Measurements from ENCODE around the gene F2R.
"Not testable (repeated sequence)": the region's sequence is repeated elsewhere in the genome, so short reads cannot be mapped to it uniquely, and the experiment has no call there.

Gene F2R

GRCh38 chr5:76742583-76742982, 26.7 kb downstream of the F2R start:
- no peak for DNase-seq
- in situ Hi-C loops (cut with HindIII; ENCODE audit: low pct_ligation_motif_present, low pct_unique_long_range_greater_than_20kb, low sequenced_read_pairs) = no loop called here

DNA sequence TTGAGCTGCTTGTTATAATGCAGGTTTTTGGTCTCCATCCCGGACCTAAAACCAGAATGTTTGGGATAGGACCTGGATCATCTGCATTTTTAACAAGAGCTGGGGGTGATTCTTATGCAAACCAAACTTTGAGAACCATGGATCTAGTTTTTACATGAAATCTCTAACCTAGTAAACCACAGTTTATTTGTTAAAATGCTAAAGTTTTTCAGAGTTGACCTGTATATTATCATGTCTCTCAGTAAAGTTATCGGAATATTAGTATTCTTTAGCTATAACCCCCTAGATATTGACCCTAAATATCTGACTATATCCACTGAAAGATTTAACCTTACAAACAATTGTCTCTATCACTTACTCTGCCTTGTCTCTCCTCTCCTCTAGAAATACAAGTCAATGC, 28.7 kb downstream of the F2R start:
- in situ Hi-C loops (cut with HindIII; ENCODE audit: low pct_ligation_motif_present, low pct_unique_long_range_greater_than_20kb, low sequenced_read_pairs) = no loop called here
- DNase-seq = no peak

GRCh38 chr5:76745670-76746069, 29.7 kb downstream of the F2R start:
- in situ Hi-C loops (cut with HindIII; ENCODE audit: low pct_ligation_motif_present, low pct_unique_long_range_greater_than_20kb, low sequenced_read_pairs) = no loop called here
- DNase-seq = no peak

DNA sequence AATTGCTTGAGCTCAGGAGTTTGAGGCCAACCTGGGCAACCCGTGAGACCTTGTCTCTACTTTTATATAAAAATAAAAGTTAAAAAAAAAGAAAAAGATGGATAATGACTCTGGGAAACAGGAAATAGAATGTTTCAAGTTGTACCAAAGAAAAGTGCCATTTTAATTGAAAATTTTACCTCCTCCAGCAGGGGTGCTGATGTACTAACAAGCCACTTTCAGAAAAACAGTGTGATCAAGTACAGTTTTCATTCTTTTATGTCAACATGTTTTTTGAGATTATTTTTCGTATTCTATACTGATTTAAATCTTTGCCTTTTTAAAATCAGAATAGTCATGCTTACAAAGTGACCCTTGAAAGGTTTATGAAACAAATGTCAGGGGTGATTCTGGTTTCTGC, 30.8 kb downstream of the F2R start:
- in situ Hi-C loops (cut with HindIII; ENCODE audit: low pct_ligation_motif_present, low pct_unique_long_range_greater_than_20kb, low sequenced_read_pairs) = no loop called here
- DNase-seq = no peak

GRCh38 chr5:76747706-76748105, 31.8 kb downstream of the F2R start:
- DNase-seq = no peak
- in situ Hi-C loops (cut with HindIII; ENCODE audit: low pct_ligation_motif_present, low pct_unique_long_range_greater_than_20kb, low sequenced_read_pairs) = no loop called here

DNA sequence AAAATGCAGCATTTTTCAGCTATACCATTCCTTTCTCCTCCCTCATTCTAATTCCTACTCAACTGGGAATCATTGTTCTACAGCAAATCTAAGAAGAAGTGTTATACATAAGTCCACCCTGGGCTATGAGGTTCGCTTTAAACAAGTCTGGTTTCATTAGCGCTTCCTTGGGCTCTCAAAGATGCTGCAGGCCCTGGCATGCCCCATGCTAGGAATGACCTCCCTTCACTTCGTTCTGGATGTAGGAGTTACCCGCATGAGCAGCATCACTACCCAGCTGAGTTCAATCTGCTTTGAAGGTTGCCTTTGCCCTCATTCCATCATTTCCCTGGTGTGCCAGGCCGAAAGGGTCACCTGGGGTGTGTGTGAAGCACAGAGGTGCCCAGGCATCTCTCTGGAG, 35.4 kb downstream of the F2R start:
- in situ Hi-C loops (cut with HindIII; ENCODE audit: low pct_ligation_motif_present, low pct_unique_long_range_greater_than_20kb, low sequenced_read_pairs) = no loop called here
- no peak for DNase-seq

GRCh38 chr5:76754668-76755078, 38.7 kb downstream of the F2R start:
- in situ Hi-C loops (cut with HindIII; ENCODE audit: low pct_ligation_motif_present, low pct_unique_long_range_greater_than_20kb, low sequenced_read_pairs) = no loop called here
- no peak for DNase-seq

DNA sequence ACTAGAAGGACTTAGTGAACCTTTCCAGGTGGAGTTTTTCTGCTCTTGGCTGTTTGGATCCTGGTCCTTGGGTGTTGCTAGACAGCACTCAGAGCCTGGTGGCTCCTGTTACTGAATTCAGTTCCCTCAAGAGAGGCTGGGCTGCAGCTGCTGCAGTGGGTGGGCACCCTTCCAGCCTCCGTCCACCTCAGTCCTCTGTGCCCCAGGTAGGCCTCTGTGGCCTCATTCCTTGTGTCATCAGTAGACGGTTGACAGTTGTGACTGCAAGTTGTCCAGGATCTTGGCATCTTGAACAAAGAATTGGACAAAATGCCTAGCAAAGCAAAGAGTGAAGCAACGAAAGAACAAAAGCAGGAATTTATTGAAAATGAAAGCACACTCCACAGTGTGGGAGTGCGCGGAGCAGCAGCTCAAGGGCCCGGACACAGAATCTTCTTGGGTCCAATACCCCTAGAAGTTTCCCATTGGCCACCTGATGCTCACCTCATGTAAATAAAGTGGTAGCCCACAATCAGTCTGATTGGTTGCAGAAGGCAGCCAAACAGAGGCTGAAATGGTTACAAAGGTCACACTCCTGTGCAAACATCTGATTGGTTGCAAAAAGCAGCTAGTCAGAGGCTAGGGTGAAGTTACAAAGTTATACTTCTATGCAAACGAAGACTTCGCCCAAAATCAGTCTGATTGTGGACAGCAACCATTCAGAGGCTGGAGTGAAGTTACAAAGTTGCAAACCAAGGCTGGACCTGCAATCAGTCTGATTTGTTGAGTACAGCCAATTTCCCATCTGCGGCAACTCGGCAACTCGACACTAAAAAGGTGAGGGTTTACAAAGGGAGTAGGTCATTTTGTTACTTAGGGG, 40.1 kb downstream of the F2R start:
- no peak for DNase-seq
- in situ Hi-C loops (cut with HindIII; ENCODE audit: low pct_ligation_motif_present, low pct_unique_long_range_greater_than_20kb, low sequenced_read_pairs) = no loop called here

GRCh38 chr5:76757049-76757448, 41.1 kb downstream of the F2R start:
- in situ Hi-C loops (cut with HindIII; ENCODE audit: low pct_ligation_motif_present, low pct_unique_long_range_greater_than_20kb, low sequenced_read_pairs) = no loop called here
- DNase-seq = no peak

DNA sequence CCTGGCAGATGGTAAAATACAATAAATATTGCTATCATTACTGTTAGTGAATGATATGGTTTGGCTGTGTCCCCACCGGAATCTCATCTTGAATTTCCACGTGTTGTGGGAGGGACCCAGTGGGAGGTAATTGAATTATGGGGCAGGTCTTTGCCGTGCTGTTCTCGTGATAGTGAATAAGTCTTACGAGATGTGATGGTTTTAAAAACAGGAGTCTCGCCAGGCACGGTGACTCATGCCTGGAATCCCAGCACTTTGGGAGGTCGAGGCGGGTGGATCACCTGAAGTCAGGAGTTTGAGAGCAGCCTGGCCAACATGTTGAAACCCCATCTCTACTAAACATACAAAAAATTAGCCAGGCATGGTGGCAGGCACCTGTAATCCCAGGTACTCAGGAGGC, 45.2 kb downstream of the F2R start:
- in situ Hi-C loops (cut with HindIII; ENCODE audit: low pct_ligation_motif_present, low pct_unique_long_range_greater_than_20kb, low sequenced_read_pairs) = not testable (repeated sequence)
- DNase-seq = peak; percentile 14

DNA sequence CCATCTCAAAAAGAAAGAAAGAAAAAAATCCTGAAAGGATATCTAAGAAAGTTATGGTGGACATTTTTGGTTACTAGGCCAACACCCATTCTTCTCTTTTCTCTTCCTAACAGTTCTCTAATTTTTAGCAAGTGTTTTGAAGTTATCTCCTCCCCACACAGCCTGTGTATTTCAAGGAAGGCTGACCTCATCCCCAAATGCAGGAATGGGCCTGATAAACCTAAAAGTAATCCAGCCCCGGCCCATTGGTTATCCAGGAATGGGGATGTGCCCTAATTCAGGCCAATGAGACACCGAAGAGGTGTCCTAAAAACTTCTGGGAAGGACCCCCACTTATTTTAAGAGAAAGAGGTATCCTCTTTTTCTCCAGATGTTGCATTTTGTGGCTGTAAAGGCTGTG, 46.6 kb downstream of the F2R start:
- in situ Hi-C loops (cut with HindIII; ENCODE audit: low pct_ligation_motif_present, low pct_unique_long_range_greater_than_20kb, low sequenced_read_pairs) = no loop called here
- no peak for DNase-seq

- in situ Hi-C loops (cut with HindIII; ENCODE audit: low pct_ligation_motif_present, low pct_unique_long_range_greater_than_20kb, low sequenced_read_pairs) = no loop called here
- DNase-seq = no peak
Observed at GRCh38 chr5:76763136-76763535, 47.2 kb downstream of the F2R start.

DNA sequence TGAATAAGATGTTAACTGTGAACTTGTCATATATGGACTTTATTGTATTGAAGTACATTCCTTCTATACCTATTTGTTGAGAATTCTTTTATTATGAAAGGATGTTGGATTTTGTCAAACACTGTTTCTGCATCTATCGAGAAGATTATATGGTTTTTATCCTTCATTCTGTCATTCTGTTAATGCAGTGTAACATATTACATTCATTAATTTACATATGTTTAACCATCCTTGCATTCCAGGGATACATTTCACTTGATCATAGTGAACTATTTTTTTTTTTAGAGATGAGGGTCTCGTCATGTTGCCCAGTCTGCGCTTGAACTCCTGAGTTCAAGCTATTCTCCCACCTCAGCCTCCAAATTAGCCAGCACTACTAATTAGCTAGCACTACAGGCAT, 48.4 kb downstream of the F2R start:
- in situ Hi-C loops (cut with HindIII; ENCODE audit: low pct_ligation_motif_present, low pct_unique_long_range_greater_than_20kb, low sequenced_read_pairs) = no loop called here

GRCh38 chr5:76765249-76765648, 49.3 kb downstream of the F2R start:
- in situ Hi-C loops (cut with HindIII; ENCODE audit: low pct_ligation_motif_present, low pct_unique_long_range_greater_than_20kb, low sequenced_read_pairs) = no loop called here
- no peak for DNase-seq

More for the DNA sequence above, 48.4 kb downstream of the F2R start:
- DNase-seq = no peak

DNA sequence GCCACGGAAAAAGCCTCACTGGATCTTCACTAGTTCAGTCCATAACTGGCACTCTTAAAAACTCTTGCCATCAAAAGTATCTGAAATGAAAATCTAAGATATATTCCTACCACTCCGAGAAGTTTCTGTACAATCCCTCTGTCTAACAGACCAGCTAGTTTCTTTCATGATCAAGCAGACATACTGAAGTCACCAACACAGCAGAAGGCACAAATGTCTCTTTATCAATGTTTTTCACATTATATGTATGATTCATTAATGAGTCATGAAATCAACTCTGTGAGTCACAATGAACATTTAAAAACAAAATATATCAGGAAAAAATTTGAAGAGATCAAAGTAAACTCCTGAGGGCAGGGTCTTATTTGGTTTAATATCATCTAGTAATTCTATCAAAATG, 50.8 kb downstream of the F2R start:
- in situ Hi-C loops (cut with HindIII; ENCODE audit: low pct_ligation_motif_present, low pct_unique_long_range_greater_than_20kb, low sequenced_read_pairs) = no loop called here
- DNase-seq = no peak

DNA sequence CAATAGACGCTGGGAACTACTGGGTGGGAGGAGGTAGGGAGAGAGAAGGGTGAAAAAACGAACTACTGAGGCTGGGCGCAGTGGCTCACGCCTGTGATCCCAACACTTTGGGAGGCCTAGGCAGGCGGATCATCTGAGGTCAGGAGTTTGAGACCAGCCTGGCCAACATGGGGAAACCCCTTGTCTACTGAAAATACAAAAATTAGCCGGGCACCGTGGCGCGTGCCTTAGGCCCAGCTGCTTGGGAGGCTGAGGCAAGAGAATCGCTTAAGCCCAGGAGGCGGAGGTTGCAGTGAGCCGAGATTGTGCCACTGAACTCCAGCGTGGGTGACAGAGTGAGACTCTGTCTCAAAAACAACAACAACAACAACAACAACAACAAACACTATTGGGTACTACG, 55.1 kb downstream of the F2R start:
- DNase-seq; in situ Hi-C loops (cut with HindIII; ENCODE audit: low pct_ligation_motif_present, low pct_unique_long_range_greater_than_20kb, low sequenced_read_pairs): not testable (repeated sequence)

GRCh38 chr5:76771705-76772405, 55.9 kb downstream of the F2R start:
- DNase-seq = no peak
- in situ Hi-C loops (cut with HindIII; ENCODE audit: low pct_ligation_motif_present, low pct_unique_long_range_greater_than_20kb, low sequenced_read_pairs) = no loop called here

DNA sequence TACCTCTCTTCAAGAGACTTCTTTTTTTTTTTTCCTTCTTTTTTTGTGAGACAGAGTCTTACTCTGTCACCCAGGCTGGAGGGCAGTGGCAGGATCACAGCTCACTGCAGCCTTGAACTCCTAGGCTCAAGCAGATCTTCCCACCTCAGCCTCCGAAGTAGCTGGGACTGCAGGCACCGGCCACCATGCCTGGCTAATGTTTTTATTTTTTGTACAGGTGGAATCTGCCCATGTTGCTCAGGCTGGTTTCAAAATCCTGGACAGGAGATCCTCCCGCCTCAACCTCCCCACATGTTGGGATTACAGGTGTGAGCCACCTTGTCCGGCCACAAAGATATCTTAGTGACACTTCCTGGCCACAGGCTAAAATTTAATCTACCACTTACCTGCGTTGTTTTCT, 60.0 kb downstream of the F2R start:
- in situ Hi-C loops (cut with HindIII; ENCODE audit: low pct_ligation_motif_present, low pct_unique_long_range_greater_than_20kb, low sequenced_read_pairs) = no loop called here
- DNase-seq = no peak

GRCh38 chr5:76776391-76776790, 60.5 kb downstream of the F2R start:
- in situ Hi-C loops (cut with HindIII; ENCODE audit: low pct_ligation_motif_present, low pct_unique_long_range_greater_than_20kb, low sequenced_read_pairs) = no loop called here
- DNase-seq = no peak

GRCh38 chr5:76780616-76781015, 64.7 kb downstream of the F2R start:
- DNase-seq; in situ Hi-C loops (cut with HindIII; ENCODE audit: low pct_ligation_motif_present, low pct_unique_long_range_greater_than_20kb, low sequenced_read_pairs): not testable (repeated sequence)

Measured in ACHN (cell line).